NCI-H2029 (cell line): Measurements from ENCODE around the gene GPX4.

Experiments used
- DNase-seq: peaks from one replicate; lab custom pipeline; 2025; lab: John Stamatoyannopoulos, UW

The GPX4 gene

DNA sequence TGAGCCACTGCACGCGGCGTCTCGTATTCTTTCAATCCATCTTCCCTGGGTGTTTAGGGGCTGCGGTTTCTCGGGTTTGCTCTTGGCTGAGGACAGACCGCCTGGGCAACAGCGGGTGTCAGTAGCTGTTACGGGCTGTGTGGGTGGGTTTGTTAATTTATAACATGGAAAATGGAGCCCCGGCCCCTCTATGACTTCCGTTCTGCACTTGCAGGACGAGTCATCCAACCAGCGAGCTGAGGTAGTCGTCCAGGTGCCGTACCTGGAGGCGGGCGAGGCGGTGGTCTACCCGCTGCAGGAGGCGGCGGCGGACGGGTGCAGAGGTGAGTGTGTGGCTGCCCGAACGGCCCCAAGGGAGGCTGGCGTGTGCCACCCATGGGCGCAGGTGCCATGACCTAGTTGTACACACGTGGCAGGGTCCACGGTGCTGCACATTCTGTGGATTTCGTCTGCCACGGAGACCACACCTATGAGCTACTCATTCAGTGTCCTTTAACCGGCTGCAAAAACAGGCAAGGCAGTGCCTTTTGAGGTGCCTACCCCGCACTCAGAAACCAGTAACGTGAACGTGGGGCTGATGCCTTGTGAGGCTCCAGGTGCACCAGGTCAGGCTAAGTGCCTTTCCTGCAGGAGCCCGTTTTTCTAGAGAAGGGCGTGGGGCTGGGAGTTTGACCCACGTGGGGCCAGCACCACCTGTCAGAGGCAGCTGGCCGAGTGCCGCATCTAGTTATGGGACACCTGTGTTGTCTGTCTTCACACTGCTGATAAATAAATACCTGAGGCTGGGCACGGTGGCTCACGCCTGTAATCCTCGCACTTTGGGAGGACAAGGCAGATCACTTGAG is 19.5 kb upstream of the GPX4 start:
- no peak for DNase-seq

DNA sequence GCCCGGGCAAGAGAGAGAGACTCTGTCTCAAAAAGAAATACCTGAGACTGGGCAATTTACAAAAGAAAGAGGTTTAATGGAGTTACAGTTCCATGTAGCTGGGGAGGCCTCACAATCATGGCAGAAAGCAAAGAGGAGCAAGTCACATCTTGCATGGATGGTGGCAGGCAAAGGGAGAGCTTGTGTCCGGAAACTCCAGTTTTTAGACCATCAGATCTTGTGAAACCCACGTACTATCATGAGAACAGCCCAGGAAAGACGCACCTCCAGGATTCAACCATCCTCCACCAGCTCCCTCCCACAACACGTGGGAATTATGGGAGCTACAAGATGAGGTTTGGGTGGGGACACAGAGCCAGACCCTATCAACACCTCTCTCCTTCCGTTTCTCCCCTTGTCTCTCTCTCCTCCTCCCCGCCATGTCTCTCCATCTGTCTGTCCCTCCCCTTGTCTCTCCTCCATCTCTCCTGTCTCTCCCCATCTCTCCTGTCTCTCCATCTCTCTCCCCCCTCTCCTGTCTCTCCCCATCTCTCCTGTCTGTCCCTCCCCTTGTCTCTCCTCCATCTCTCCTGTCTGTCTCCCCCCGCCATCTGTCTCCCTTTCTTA is 18.6 kb upstream of the GPX4 start:
- DNase-seq: no peak

DNA sequence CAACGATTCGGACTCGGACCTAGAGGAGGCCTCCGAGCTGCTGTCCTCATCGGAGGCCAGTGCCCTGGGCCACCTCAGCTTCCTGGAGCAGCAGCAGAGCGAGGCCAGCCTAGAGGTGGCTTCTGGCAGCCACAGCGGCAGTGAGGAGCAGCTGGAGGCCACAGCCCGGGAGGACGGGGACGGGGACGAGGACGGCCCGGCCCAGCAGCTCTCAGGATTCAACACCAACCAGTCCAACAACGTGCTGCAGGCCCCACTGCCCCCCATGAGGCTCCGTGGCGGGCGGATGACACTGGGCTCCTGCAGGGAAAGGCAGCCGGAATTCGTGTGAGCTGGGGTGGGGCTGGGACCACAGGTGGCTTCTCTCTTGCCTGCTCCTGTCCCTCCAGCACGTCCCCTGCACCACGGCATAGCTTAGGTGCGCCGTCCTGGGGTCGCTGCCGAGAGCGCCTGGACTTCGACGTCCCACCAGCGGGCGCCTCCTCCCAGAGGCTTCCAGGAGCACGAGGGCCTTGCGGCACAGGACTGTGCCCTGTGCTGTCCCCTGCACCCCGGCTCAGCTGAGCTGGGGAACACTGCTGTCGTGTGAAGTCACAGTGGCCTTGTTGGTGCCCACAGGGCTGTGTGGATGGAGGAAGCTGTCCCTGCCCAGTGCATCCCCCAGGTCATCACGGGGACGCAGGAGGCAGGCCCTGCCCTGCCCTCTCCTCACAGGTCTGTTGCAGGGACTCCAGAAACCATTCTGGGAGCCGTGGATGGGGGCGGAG is 17.9 kb upstream of the GPX4 start:
- no peak for DNase-seq

DNA sequence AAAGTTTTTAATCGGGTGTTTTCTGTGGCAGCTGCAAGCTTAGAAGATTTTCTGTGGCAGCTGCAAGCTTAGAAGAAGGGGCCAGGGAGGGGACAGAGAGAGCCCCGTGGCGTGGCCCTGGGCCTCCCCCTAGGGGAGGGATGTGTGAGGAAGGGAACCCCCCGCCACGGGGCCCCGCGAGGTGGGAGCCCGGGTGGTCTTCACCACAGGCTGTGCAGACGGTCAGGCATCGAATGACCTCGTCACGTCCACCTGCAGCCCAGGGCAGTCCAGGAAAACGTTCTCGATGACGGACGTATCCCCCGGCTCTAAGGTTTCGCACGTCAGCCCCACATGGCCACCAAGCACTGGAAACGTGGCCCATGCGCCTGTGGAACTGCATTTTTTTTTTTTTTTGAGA is 17.2 kb upstream of the GPX4 start:
- DNase-seq: no peak

DNA sequence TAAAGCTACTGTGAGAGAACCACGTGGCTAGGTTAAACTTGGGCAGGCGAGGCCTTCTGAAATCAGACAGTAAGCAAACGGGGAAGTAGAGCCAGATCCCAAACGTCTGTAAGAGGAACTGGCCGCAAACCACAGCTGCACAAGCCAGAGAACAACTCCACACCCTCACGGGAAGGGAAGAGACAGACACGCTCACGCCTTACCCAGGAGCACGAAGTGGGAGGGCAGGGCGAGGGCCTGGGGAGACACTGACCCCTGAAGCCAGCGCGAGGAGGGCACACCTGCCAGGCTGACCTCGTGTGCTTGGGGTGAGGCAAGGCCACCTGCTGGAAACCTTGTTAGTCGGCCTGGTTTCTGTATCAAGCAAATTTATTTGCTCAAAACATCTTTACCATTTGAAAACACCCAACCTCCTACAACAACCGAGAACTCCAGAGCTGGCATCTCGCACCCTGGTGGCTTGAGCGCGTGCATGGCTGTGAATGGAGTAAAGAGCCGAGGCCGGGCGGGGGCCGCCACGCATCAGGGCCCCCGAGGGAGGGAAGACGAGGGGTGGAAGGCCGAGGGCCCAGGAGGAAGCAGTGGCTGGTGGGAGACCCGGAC is 15.9 kb upstream of the GPX4 start:
- DNase-seq: no peak

DNA sequence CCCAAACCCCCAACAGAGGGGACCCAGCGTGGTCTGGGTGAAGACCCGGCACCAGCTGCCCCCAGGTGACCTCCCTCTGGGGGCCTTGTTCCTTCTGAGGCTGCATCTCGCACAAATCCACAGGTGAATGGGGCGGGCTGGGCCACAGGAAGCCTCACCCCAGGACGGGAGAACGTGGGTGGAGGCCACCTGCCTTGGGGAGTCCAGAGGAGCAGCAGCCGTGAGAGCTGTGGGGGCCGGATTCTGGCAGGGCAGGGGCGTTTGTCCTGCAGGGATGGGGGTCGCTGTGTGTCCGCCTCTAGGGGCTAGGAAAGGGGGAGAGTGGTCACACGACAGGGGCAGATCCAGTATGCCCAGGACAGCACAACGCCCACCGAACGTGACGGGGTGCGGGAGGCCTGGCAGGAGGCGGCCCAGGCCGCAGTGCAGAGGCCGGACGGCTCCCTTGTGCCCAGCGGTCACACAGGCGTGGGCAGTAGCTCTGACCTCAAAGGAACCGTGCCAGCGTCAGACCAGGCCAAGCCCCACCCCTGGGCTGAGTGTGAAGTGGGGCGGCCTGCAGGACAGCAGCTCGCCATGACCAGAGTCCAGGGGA is 15.3 kb upstream of the GPX4 start:
- DNase-seq: no peak

DNA sequence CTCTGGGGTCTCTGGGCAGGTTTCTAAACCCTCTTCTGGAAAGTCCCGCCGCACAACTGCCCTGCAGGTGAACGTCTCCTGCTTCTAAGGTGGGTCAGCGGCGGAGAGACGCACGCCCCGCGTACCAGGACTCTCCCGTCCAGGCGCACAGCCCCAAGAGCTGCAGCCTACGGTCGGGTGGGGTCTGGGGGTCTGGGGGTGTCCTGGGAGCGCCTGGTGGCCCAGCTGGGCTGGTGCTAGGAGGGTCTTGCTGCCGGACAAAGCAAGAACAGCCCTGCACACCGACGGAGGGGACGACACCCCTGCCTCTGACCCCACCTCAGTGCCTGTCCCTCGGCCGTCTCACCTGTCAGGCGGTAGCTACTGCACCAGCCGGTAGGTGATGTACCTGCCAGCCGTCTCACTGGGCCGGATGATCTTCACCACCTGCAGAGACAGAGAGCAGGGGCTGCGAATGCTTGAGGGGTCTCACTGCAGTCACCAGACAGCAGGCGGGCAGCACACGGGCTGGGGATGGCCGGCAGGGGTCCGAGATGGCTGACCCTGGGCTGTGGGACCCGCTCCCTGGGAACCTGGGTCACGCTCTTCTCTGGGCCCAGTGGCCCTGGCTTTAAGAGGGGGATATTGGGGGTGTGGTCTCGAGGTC is 14.5 kb upstream of the GPX4 start:
- DNase-seq: no peak

DNA sequence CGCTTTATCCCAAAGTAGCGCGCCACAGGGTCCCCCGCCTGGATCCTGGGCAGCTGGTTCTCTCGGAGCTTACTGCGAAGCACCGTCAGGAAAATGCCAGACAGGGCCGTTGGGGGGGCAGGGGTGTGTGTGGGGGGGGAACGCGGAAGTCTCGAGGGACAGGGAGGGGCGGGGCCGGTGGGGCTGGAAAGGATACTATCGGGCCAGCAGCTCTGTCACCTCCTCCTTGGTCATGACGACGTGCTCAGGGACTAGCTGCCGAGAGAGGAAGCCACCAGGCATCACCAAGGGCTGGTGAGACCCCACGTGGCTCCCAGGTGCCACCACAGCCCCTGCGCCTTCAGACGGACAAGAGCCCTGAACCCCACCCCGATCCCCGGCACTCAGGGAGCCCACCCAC is 13.9 kb upstream of the GPX4 start:
- no peak for DNase-seq

DNA sequence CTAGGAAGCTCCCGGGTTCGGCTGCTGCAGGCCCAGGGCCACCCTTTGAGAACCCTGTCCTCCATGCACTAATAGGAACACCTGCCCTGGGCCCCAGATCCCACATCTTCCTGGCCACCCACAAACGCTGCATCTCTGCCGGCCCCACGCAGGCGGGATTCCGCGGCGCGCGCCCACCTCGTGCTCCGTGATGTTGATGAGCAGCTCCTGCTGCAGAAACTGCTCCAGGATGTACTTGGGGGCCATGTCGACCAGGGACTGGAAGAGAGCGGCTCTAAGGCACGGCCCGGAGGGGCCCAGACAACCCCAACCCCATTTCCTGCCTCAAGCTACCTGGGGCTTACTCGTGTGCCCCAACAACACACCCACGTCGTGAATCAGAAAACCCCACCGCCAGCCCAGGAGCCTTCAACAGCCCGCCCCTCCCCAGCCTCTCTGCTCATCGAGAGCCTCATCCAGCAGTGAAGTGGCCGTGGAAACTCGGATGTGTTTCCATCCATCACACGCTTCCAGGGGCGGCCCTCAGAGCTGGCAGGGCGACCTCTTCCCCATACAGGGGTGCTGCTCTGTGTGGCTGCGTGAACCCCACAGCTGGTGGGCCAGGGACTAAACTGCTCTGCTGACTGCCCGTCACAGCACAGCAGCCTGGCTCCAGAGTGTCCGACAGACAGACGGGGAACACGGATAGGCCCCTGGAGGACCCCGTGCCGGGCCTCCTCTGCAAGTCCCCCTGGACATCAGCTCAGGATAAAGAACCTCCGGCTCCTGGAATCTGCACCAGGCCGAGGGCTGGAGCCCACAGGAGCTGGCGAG is 12.9 kb upstream of the GPX4 start:
- no peak for DNase-seq

DNA sequence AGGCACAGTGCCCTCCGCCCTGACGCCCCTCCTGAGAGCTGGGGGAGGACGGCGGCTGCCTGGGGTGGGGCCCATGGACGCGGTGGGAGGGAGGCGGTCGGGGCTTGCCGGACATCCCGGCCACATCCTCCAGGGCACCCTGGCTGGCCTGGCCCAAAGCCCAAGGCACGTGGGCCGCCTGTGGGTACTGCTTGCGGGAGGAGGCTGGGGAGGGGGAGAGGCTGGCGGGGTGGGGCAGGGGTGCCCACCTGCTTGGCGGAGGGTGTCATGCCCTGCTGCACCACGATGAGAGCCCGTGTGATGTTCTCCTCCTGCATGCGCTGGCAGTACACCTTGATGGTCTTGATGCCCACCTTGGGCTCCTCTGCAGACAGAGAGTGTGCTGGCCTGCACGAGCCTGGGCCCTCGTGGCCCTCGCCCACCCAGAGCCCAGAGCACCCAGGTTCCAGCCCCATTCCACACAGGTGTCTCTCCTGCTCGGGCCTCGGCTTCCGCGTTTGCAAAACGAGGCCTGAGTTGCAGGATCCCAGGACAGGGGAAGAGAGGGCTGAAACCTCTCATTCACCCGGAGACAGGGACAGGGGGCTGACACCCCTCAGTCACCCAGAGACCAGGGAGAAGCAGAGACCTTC is 12.1 kb upstream of the GPX4 start:
- no peak for DNase-seq

DNA sequence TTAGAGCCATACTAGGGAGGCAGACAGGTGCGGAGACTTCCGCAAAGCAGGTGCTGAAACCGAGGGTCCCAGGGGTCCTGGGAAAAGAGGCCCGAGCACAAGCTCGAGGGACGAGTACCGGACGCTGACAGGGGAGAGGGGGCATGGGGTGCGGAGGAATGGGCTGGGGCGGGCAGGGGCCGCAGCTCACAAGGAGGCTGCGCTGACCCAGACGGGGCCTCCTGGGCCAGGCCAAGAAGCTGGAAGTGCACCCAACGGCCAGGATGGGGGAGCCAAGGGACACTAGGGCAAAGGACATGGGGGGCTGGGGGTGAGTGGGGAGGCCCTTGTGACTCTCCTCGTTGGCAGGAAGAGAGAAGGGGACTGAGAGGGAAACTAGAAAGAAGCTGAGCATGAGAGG is 10.5 kb upstream of the GPX4 start:
- DNase-seq: no peak

DNA sequence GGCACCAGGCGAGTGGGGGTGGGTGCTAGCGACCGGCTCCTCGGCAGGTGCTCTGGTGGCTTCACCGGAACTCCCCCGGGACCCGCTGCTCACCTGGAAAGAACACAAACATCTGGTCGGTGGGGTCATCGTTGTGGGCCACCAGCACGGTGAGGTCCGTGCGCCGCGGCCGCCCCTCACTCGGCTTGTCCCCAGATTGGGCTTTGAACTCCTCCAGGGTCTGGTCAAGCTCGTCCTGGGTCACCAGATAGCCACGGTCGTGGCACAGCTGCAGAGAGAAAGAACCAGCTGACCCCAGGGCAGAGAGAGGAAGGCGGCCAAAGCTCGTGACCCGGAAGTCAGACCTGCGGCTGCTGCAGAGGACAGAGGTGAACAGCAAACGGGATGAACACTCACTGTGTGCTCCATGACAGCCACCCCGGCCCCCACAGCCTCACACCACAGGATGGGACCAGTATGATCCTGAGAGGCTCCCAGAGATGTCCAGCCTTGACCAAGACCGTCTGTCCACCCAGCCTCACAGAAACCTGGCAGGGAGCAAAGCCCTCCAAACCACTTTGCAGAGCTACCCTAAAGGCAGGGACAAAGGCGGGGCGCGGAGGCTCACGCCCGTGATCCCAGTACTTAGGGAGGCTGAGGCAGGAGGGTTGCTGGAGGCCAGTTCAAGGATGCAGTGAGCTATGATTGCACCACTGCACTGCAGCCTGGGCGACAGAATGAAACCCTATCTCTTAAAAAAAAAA is 9.8 kb upstream of the GPX4 start:
- DNase-seq: no peak

DNA sequence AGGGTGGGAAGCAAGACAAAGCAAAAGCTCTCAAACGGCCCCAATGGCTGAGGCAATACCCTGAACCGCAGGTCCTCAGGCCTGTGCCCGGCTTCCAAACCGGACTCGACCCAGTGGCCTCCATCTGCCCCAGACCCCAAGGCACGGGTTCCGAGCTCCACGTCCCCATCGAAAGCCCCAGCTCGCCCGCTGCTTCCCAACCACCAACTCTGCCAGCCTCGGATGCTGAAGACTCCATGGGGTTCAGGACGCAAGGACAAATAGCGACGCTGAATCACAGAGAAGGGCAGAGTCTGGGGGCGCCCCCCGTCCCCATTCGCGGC is 9.2 kb upstream of the GPX4 start:
- no peak for DNase-seq

DNA sequence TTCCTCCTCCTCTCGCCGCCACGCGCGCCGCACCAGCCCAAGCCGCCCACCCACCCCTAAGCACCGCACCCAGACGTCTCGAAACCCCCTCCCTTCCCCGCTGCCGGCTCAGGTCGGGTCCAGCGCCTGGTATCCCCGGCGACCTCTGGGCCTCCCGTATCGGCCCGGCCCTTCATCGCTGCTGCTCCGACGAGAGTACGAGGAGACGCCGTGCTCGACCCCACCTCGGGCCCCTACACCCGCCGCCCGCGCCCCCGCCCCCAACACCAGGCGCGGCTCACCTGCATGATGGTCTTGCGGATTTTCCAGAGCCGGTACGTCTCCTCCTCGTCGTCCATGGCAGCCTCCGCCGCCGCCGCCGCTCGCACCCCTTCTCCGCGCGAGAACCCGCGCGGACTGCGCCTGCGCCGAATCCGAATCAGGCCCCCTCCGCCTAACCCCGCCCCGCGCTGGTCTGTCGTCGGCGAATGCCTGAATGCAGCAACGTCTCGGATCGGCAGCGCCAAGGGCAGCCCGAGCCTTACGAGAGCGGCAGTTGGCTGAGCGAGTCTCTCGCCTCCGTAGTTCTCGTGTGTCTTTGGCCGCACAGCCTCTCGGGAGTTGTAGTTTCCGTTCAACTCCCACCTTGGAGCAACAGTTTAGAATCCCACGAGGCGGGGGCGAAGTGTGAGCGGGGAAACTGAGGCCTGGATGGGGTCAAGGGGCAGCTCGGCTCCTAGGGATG is 8.7 kb upstream of the GPX4 start, which contains the start of gene POLR2E:
POLR2E (minus strand) TSS at position 398 of the 724 bp plus-strand sequence; CDS start at position 338, 60 bp downstream.
- peak; percentile 97 for DNase-seq

DNA sequence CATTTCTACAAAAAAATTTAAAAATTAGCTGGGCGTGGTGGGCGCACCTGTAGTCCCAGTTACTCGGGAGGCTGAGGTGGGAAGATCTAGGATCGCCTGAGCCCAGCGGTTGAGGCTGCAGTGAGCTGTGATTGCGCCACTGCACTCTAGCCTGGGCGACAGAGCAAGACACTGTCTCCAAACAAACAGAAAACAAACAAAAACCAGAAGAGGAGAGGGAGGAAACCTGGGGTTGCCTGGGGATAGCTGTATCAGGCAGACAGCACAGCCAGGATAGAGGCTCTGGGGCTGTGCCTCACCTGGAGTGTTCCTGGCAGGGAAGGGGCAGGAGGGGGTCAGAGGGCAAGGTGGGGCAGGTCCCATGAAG is 6.0 kb upstream of the GPX4 start:
- DNase-seq: peak; percentile 78

DNA sequence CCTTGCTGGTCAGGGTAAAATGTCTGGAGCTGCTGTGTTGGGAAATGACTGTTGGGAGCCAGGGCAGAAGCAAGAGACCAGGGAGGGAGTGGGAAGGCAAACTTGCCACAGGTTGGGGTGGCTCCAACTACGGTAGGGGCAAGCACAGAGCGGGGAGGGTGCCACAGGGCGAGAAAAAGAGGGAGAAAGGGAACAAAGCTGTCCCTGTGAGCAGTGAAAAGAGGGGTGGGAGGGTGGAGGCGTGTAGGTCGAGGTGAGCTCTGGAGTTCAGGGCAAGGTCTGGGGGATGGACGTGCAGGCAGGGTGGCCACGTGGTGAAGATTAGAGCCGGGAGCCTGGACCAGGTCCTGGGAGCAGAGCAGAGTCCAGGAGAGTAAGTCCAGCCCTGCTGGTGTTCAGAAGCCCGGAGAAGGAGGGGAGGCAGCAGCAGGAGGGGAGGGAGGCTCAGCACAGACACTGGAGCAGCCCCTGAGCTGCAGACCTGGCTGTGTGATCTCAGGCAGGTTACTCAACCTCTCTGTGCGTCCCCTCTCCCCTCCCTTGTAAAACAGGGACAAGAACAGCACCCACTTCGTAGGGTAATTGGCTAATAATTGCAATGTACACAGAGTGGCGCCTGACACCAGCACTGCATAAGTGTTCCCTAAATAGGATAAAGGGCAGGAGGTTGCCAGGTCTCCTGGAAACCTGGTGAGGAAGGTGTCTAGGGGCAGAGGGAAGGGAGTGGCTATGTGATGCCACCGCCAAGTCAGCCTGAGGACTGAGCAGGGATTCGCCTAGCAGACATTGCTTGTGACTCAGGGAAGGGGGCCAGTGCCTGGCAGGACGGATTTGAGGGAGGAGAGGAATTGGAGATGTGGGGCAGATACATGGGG is 5.4 kb upstream of the GPX4 start:
- peak; percentile 88 for DNase-seq

DNA sequence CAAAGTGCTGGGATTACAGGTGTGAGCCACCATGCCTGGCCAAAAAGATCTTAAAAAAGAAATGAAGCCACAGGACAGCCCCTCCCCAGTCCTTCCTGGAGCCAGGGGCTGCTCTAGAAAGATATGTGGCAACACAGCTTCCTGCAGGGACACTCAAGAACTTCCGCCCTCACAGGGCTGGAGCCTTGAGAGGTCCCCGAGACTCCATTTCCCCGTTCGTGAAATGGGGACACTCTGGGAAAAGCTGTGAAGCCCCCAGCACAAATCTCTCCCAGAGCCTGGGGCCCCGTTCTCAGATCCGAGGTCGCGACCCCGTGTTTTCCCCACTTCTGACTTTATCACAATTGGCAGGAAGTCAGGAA is 2.5 kb upstream of the GPX4 start:
- DNase-seq: no peak
